Sigmoid colon (tissue), 4 donors: Measurements from ENCODE around the gene TOMM40.

Experiments used
- CTCF ChIP-seq, 4 experiments: fragments of 450-650 bp in 3 of 4; fragments of 200-600 bp in 1 of 4; IDR thresholded peaks; one replicate each; pipeline ENCODE4 v1.5.1; 2016 to 2019; ENCODE audit warnings: antibody characterized with exemption in 4 of 4, mild to moderate bottlenecking in 3 of 4, moderate library complexity in 2 of 4
- EP300 ChIP-seq, 4 donors: sonication (generic); formaldehyde crosslinking; IDR thresholded peaks; one replicate each; pipeline ENCODE4 v1.6.1; 2017; ENCODE audit warnings: antibody characterized with exemption in 4 of 4

DNA sequence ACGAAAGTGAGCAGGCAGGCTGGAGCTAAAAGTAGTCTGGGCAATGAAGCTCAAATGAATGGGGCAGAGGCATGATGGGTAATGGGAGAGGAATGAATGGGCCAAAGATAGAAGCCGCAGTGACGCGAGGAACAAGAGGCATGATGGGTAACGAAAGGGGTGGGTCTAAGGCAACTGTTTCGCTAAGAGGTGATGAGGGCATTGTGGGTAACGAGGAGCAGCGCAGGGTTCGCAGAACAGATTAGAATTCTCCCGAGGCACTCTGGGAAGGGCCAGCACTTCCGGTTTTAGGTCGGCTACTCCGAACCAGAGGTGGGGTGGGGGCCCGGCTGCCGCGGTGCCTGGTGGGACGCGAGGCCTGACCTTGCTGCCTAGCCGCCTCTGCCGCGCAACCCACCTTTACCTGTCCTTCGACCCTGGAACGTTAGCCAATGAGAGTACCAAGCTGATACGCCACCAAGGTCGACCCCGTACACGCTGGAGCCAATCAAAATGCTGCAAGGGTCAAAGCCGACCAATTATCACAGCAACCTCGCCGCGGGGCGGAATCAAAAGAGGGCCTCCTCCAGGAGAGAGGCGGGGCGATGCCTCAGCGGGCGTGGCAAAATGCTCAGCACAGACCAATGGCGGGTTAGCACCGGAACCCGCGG is 563 bp upstream of the TOMM40 start:
- TF ChIP-seq CTCF (IDR thresholded peaks at IDR 0.05) (no peak), EP300 (IDR thresholded peaks at IDR 0.05) (peak in 1 of 4 donors; percentile 75)
